ENCODE data around the gene CFL1.

Gene CFL1

GRCh38 chr11:65887723-65888162 lies 29.8 kb upstream of the CFL1 start:
- DNase-seq: no peak

GRCh38 chr11:65886826-65887722 lies 29.1 kb upstream of the CFL1 start:
- no peak for DNase-seq

GRCh38 chr11:65885808-65886536 lies 28.0 kb upstream of the CFL1 start:
- DNase-seq: no peak

GRCh38 chr11:65885231-65885630 lies 27.3 kb upstream of the CFL1 start:
- no peak for DNase-seq

- DNase-seq: peak; percentile 97
These were observed 26.7 kb upstream of the CFL1 start for GRCh38 chr11:65884716-65885092.

- DNase-seq: no peak
These were observed 26.1 kb upstream of the CFL1 start for GRCh38 chr11:65883786-65884715.

- no peak for DNase-seq
These were observed 25.2 kb upstream of the CFL1 start for GRCh38 chr11:65883058-65883761.

- no peak for DNase-seq
These were observed 24.4 kb upstream of the CFL1 start for GRCh38 chr11:65882120-65883057.

- no peak for DNase-seq
These were observed 23.0 kb upstream of the CFL1 start for GRCh38 chr11:65880844-65881421.

GRCh38 chr11:65880027-65880426 lies 22.0 kb upstream of the CFL1 start:
- DNase-seq: no peak

GRCh38 chr11:65879617-65880016 lies 21.6 kb upstream of the CFL1 start, which contains the start of gene CTSW:
TSS of gene CTSW (plus strand) at chr11:65879837. CDS start at chr11:65879855, 18 bp downstream.
- no peak for DNase-seq

GRCh38 chr11:65873318-65874156 lies 15.6 kb upstream of the CFL1 start:
- DNase-seq: peak; percentile 100

- no peak for DNase-seq
These were observed 14.8 kb upstream of the CFL1 start, which contains the start of gene EFEMP2 for GRCh38 chr11:65872586-65873317. TSS of gene EFEMP2 (minus strand) at chr11:65872800. CDS start at chr11:65872354, 446 bp downstream.

- no peak for DNase-seq
These were observed 14.0 kb upstream of the CFL1 start for GRCh38 chr11:65871811-65872548.

GRCh38 chr11:65870706-65871681 lies 13.0 kb upstream of the CFL1 start:
- DNase-seq: no peak

GRCh38 chr11:65870307-65870658 lies 12.3 kb upstream of the CFL1 start:
- DNase-seq: no peak
